Trophoblast cell (in vitro differentiated cells and primary cell): ENCODE results near the gene DSCAM.

Experiments
- DNase-seq, 2 donors: peaks; one replicate each; pipeline ENCODE4 v3.0.0-alpha.2; 2016
- H2AFZ ChIP-seq: 2 replicates; pipeline ENCODE4 v1.6.1; 2013; ENCODE audit warnings: low read length, moderate library complexity, mild to moderate bottlenecking; ENCODE audit not compliant: insufficient read depth, poor library complexity
- H2AK5ac ChIP-seq: 2 replicates; pipeline ENCODE4 v1.6.1; 2013; ENCODE audit warnings: mild to moderate bottlenecking, low read length
- H2BK120ac ChIP-seq: 2 replicates; pipeline ENCODE4 v1.6.1; 2013; ENCODE audit warnings: low read length, mild to moderate bottlenecking, moderate library complexity; ENCODE audit not compliant: insufficient read depth, poor library complexity
- H2BK12ac ChIP-seq: 2 replicates; pipeline ENCODE4 v1.6.1; 2013; ENCODE audit warnings: mild to moderate bottlenecking, low read length, moderate library complexity
- H2BK5ac ChIP-seq: 2 replicates; pipeline ENCODE4 v1.6.1; 2013; ENCODE audit warnings: low read length, low read depth, moderate library complexity, mild to moderate bottlenecking; ENCODE audit not compliant: poor library complexity
- H3K14ac ChIP-seq: 2 replicates; pipeline ENCODE4 v1.6.1; 2013; ENCODE audit warnings: mild to moderate bottlenecking, low read length
- H3K18ac ChIP-seq: 2 replicates; pipeline ENCODE4 v1.6.1; 2013; ENCODE audit warnings: mild to moderate bottlenecking, low read length
- H3K23ac ChIP-seq: 2 replicates; pipeline ENCODE4 v1.6.1; 2013; ENCODE audit warnings: low read length
- H3K27ac ChIP-seq: 2 replicates; pipeline ENCODE4 v1.5.1; 2013; ENCODE audit warnings: low read depth, mild to moderate bottlenecking, inconsistent platforms, low read length, moderate library complexity
- H3K27me3 ChIP-seq: 2 replicates; pipeline ENCODE4 v1.6.1; 2013; ENCODE audit warnings: inconsistent platforms, mild to moderate bottlenecking, low read length, moderate library complexity; ENCODE audit not compliant: insufficient read depth
- H3K36me3 ChIP-seq, 2 experiments: 1 replicate in 1 of 2; 2 replicates in 1 of 2; pipeline ENCODE4 v1.6.1; 2013; ENCODE audit warnings: low read length in 2 of 2, mild to moderate bottlenecking in 2 of 2, moderate library complexity in 1 of 2; ENCODE audit not compliant: insufficient read depth in 2 of 2, control insufficient read depth in 1 of 2
- H3K4ac ChIP-seq: 2 replicates; pipeline ENCODE4 v1.6.1; 2013; ENCODE audit warnings: low read depth, mild to moderate bottlenecking, low read length, moderate library complexity
- H3K4me1 ChIP-seq, 2 experiments: 1 replicate in 1 of 2; 2 replicates in 1 of 2; pipeline ENCODE4 v1.6.1; 2013; ENCODE audit warnings: low read length in 2 of 2, mild to moderate bottlenecking in 2 of 2, moderate library complexity in 1 of 2; ENCODE audit not compliant: insufficient read depth in 2 of 2, control insufficient read depth in 1 of 2
- H3K4me2 ChIP-seq: 2 replicates; pipeline ENCODE4 v1.6.1; 2013; ENCODE audit warnings: inconsistent platforms, mild to moderate bottlenecking, low read length, moderate library complexity
- H3K4me3 ChIP-seq: 2 replicates; pipeline ENCODE4 v1.5.1; 2013; ENCODE audit warnings: mild to moderate bottlenecking, low read depth, low read length, inconsistent platforms
- H3K79me1 ChIP-seq: one replicate; pipeline ENCODE4 v1.6.1; 2013; ENCODE audit warnings: low read length
- H3K79me2 ChIP-seq: 2 replicates; pipeline ENCODE4 v1.6.1; 2013; ENCODE audit warnings: low read length, mild to moderate bottlenecking; ENCODE audit not compliant: control insufficient read depth, insufficient read depth, poor library complexity
- H3K9ac ChIP-seq: 2 replicates; pipeline ENCODE4 v1.6.1; 2013; ENCODE audit warnings: mild to moderate bottlenecking, low read length
- H3K9me3 ChIP-seq: 2 replicates; pipeline ENCODE4 v1.6.1; 2013; ENCODE audit warnings: low read depth, mild to moderate bottlenecking, control low read depth, inconsistent platforms, low read length; ENCODE audit not compliant: insufficient read depth
- H4K12ac ChIP-seq: 2 replicates; pipeline ENCODE4 v1.6.1; 2013; ENCODE audit warnings: low read depth, mild to moderate bottlenecking, low read length, moderate library complexity
- H4K8ac ChIP-seq: 2 replicates; pipeline ENCODE4 v1.6.1; 2013; ENCODE audit warnings: low read depth, mild to moderate bottlenecking, low read length, moderate library complexity
- H4K91ac ChIP-seq: one replicate; pipeline ENCODE4 v1.6.1; 2013; ENCODE audit warnings: low read depth, mild to moderate bottlenecking, low read length, moderate library complexity
- WGBS: extraction: QIAGEN DNeasy Blood & Tissue Kit; methylation state at CpG from one replicate; pipeline ENCODE4 v1.1.7; 2013; ENCODE audit warnings: missing lambda C conversion rate; ENCODE audit not compliant: insufficient read length, insufficient coverage; ENCODE audit errors: extremely low coverage; 5-methylcytosine and 5-hydroxymethylcytosine counted together

The DSCAM gene

GRCh38 chr21:40796464-40796863 lies 50.5 kb downstream of the DSCAM start:
- Histone ChIP-seq H3K18ac (no peak overlapping the region), H3K36me3 (no peaks in the 10 kb centered on the region), H3K4ac (no peak overlapping the region), H3K79me2 (no peaks in the 10 kb centered on the region), H2AK5ac (no peak overlapping the region), H2BK120ac (no peak overlapping the region), H3K23ac (no peak overlapping the region), H3K79me1 (no peaks in the 10 kb centered on the region), H3K4me2 (no peak overlapping the region), H3K9ac (no peak overlapping the region), H3K27me3 (no peaks in the 10 kb centered on the region), H2AFZ (no peak overlapping the region), H3K9me3 (peaks cover 2% of the 10 kb centered on the region), H4K12ac (no peak overlapping the region), H2BK12ac (no peak overlapping the region), H3K4me1 (no peaks in the 10 kb centered on the region), H2BK5ac (no peak overlapping the region), H4K91ac (no peak overlapping the region), H3K27ac (no peak overlapping the region), H3K4me3 (no peak overlapping the region), H4K8ac (no peak overlapping the region), H3K14ac (no peak overlapping the region)
- no CpG with 5 or more reads among the region's 1 CpG for WGBS
- DNase-seq, result no peak

GRCh38 chr21:40795313-40795712 lies 51.6 kb downstream of the DSCAM start:
- Histone ChIP-seq H2BK12ac (no peak overlapping the region), H3K18ac (no peak overlapping the region), H3K4me3 (no peak overlapping the region), H3K36me3 (no peaks in the 10 kb centered on the region), H3K79me1 (no peaks in the 10 kb centered on the region), H3K27me3 (no peaks in the 10 kb centered on the region), H2AK5ac (no peak overlapping the region), H4K91ac (no peak overlapping the region), H3K9ac (no peak overlapping the region), H2BK120ac (no peak overlapping the region), H4K12ac (no peak overlapping the region), H3K4ac (no peak overlapping the region), H3K9me3 (no peaks in the 10 kb centered on the region), H3K4me2 (no peak overlapping the region), H2BK5ac (no peak overlapping the region), H3K4me1 (no peaks in the 10 kb centered on the region), H3K23ac (no peak overlapping the region), H3K14ac (no peak overlapping the region), H4K8ac (no peak overlapping the region), H3K27ac (no peak overlapping the region), H3K79me2 (no peaks in the 10 kb centered on the region), H2AFZ (no peak overlapping the region)
- DNase-seq, result no peak
- WGBS, result no CpG with 5 or more reads among the region's 3 CpGs

GRCh38 chr21:40792691-40793456 lies 54.1 kb downstream of the DSCAM start:
- no peaks in the 10 kb centered on the region for H3K79me2 ChIP-seq
- no peak overlapping the region for H4K8ac ChIP-seq
- H2BK12ac ChIP-seq, result no peak overlapping the region
- H3K4me1 ChIP-seq, result no peaks in the 10 kb centered on the region
- H3K23ac ChIP-seq, result no peak overlapping the region
- H2AK5ac ChIP-seq, result no peak overlapping the region
- no peak overlapping the region for H2BK5ac ChIP-seq
- no peaks in the 10 kb centered on the region for H3K36me3 ChIP-seq
- no peak overlapping the region for H3K9ac ChIP-seq
- DNase-seq, result no peak
- no CpG with 5 or more reads among the region's 4 CpGs for WGBS
- no peaks in the 10 kb centered on the region for H3K79me1 ChIP-seq
- no peak overlapping the region for H4K91ac ChIP-seq
- H3K4me3 ChIP-seq, result no peak overlapping the region
- H3K4ac ChIP-seq, result no peak overlapping the region
- no peaks in the 10 kb centered on the region for H3K9me3 ChIP-seq
- no peaks in the 10 kb centered on the region for H3K27me3 ChIP-seq
- no peak overlapping the region for H2AFZ ChIP-seq
- no peak overlapping the region for H3K4me2 ChIP-seq
- H3K27ac ChIP-seq, result no peak overlapping the region
- H2BK120ac ChIP-seq, result no peak overlapping the region
- H3K18ac ChIP-seq, result no peak overlapping the region
- no peak overlapping the region for H4K12ac ChIP-seq
- no peak overlapping the region for H3K14ac ChIP-seq

GRCh38 chr21:40788635-40789034 lies 58.3 kb downstream of the DSCAM start:
- H2AK5ac ChIP-seq, result no peak overlapping the region
- H2BK12ac ChIP-seq, result no peak overlapping the region
- no peak overlapping the region for H2AFZ ChIP-seq
- H3K27me3 ChIP-seq, result no peaks in the 10 kb centered on the region
- H3K14ac ChIP-seq, result no peak overlapping the region
- no peak overlapping the region for H4K8ac ChIP-seq
- H4K91ac ChIP-seq, result no peak overlapping the region
- no peaks in the 10 kb centered on the region for H3K79me1 ChIP-seq
- no peak overlapping the region for H3K4ac ChIP-seq
- no peak overlapping the region for H4K12ac ChIP-seq
- H3K23ac ChIP-seq, result no peak overlapping the region
- no peak overlapping the region for H2BK5ac ChIP-seq
- DNase-seq, result no peak
- no peak overlapping the region for H3K4me3 ChIP-seq
- no peak overlapping the region for H3K18ac ChIP-seq
- H3K36me3 ChIP-seq, result no peaks in the 10 kb centered on the region
- H3K9me3 ChIP-seq, result no peaks in the 10 kb centered on the region
- H3K4me1 ChIP-seq, result no peaks in the 10 kb centered on the region
- H2BK120ac ChIP-seq, result no peak overlapping the region
- no CpG with 5 or more reads among the region's 3 CpGs for WGBS
- H3K79me2 ChIP-seq, result no peaks in the 10 kb centered on the region
- no peak overlapping the region for H3K9ac ChIP-seq
- no peak overlapping the region for H3K27ac ChIP-seq
- no peak overlapping the region for H3K4me2 ChIP-seq
